Lung (tissue), 12 donors: ENCODE data around the gene HSD17B12. TPM values are rescaled to one million over a fixed set of nuclear protein-coding genes. Genes with fewer than 3 reads are reported as not detected.

Experiments
- ATAC-seq: fragments of 200-7000 bp; cut with Tn5 transposase; one replicate; pipeline ENCODE4 v1.9.1; 2020; ENCODE audit warnings: moderate number of reproducible peaks; ENCODE audit not compliant: insufficient read depth, low FRiP score
- DNase-seq, 3 donors: peaks; one replicate each; pipeline ENCODE4 v3.0.0-alpha.2; 2013 to 2017
- H3K27ac ChIP-seq, 2 donors: one replicate each; pipeline ENCODE4 v1.5.1; 2013; ENCODE audit warnings: mild to moderate bottlenecking in 2 of 2, moderate library complexity in 2 of 2, control low read depth in 1 of 2, inconsistent platforms in 1 of 2, low read depth in 1 of 2, low read length in 1 of 2
- H3K27me3 ChIP-seq, 3 donors: one replicate each; pipeline ENCODE4 v1.5.1; 2013; ENCODE audit warnings: low read length in 2 of 3; ENCODE audit not compliant: control insufficient read depth in 3 of 3, insufficient read depth in 3 of 3
- H3K36me3 ChIP-seq, 4 donors: one replicate each; pipeline ENCODE4 v1.5.1; 2013; ENCODE audit warnings: low read length in 4 of 4, mild to moderate bottlenecking in 1 of 4, moderate library complexity in 1 of 4; ENCODE audit not compliant: control insufficient read depth in 4 of 4, insufficient read depth in 4 of 4
- H3K4me1 ChIP-seq, 5 donors: one replicate each; pipeline ENCODE4 v1.5.1; 2013; ENCODE audit warnings: low read length in 5 of 5, mild to moderate bottlenecking in 2 of 5, moderate library complexity in 1 of 5; ENCODE audit not compliant: control insufficient read depth in 5 of 5, insufficient read depth in 5 of 5
- H3K4me3 ChIP-seq: one replicate; pipeline ENCODE4 v1.5.1; 2013; ENCODE audit warnings: mild to moderate bottlenecking, control low read depth, moderate library complexity
- H3K9ac ChIP-seq, 2 donors: one replicate each; pipeline ENCODE4 v1.5.1; 2013; ENCODE audit warnings: low read length in 2 of 2, control low read depth in 1 of 2; ENCODE audit not compliant: insufficient read depth in 1 of 2
- H3K9me3 ChIP-seq, 4 donors: one replicate each; pipeline ENCODE4 v1.5.1; 2013; ENCODE audit warnings: low read length in 3 of 4, mild to moderate bottlenecking in 1 of 4, moderate library complexity in 1 of 4; ENCODE audit not compliant: control insufficient read depth in 4 of 4, insufficient read depth in 3 of 4
- CTCF ChIP-seq: IDR thresholded peaks from 2 replicates; pipeline ENCODE4 v1.5.1; 2012; ENCODE audit warnings: mild to moderate bottlenecking; ENCODE audit errors: control extremely low read depth, extremely low read depth
- WGBS, 2 donors: extraction: QIAGEN DNeasy Blood & Tissue Kit; methylation state at CpG; one replicate each; pipeline ENCODE4 v1.1.7; 2013; 5-methylcytosine and 5-hydroxymethylcytosine counted together
- polyA plus RNA-seq, 2 donors: library from polyadenylated mRNA; stranded (reverse); fragments of 200-250 nt; gene quantifications; one replicate each; pipeline ENCODE4 v1.2.1, GENCODE V29; 2013
- total RNA-seq, 2 donors: library from RNA; depleted of rRNA in 1 of 2; stranded (reverse); fragments of >200 nt in 1 of 2; gene quantifications; one replicate each; pipeline ENCODE4 v1.2.1, GENCODE V29; 2014 to 2021
- donor health status: control.
- donor health status: control.
- donor health status: Bipolar disorder and iron deficiency.
- donor health status: healthy.
- donor health status: DM: yes; HTN: yes; CAD: no.

HSD17B12 gene
- total and polyA plus RNA-seq, 4 donors, result 37.3 to 118 (median 87.1) TPM

GRCh38 chr11:43643898-43644620 is 36.5 kb upstream of the HSD17B12 start:
- H3K27me3 ChIP-seq, result peaks cover 0 to 22% (median 19%) of the 10 kb centered on the region in 3 donors
- H3K36me3 ChIP-seq, result peaks cover 0 to 9% (median 0%) of the 10 kb centered on the region in 4 donors
- peak overlapping the region; percentile 92 to 96 for H3K9ac ChIP-seq
- H3K4me3 ChIP-seq, result peak overlapping the region; percentile 85
- DNase-seq, result peak; percentile 86 to 93 (median 89)
- peak overlapping the region; percentile 57 to 68 for H3K27ac ChIP-seq
- 0 to 1% methylated on average over 33 of the region's 33 CpGs for WGBS, 2 donors
- no peak for TF ChIP-seq CTCF
- peak; percentile 100 for ATAC-seq
- no peaks in the 10 kb centered on the region for H3K9me3 ChIP-seq
- peaks cover 0 to 12% (median 6%) of the 10 kb centered on the region in 5 donors for H3K4me1 ChIP-seq

DNA sequence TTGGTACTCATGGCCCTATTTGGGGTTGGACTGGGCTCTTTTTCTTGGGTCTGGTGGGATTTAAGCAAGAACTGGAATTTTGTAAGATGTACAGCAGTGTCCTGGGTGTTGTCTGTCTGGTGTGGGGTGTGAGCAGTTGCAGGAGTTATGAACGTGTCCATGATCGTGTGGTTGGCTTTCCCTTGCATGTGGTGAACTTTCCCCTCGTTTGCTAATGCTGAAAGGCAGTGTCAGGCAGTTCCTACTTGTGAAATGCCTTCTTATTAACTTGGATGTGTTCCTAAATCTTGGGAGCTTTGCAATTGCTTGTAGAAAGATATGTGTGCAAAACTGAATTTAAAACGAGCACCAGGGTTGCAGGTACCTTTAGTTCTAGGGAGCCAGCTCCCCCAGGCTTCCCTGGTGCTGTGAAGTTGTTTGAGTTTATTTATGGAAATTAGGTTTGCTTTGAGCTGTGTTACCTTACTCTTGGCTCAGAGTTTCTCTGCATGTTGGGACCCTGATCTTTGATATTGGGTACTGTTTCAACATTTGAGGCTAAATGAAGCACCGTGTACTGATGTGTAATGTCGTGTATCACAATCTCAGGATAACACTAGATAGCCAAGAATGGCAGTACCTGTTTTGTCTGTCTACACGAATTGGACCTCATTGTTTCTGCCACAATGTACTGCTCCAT is 35.8 kb upstream of the HSD17B12 start:
- Histone ChIP-seq H3K4me1 (peaks cover 0 to 12% (median 6%) of the 10 kb centered on the region in 5 donors), H3K9ac (peak overlapping the region; percentile 92 to 96), H3K27me3 (peaks cover 0 to 15% (median 12%) of the 10 kb centered on the region in 3 donors), H3K4me3 (peak overlapping the region; percentile 85), H3K9me3 (peaks cover 0 to 4% (median 0%) of the 10 kb centered on the region in 4 donors), H3K36me3 (peaks cover 0 to 13% (median 2%) of the 10 kb centered on the region in 4 donors), H3K27ac (peak overlapping the region; percentile 57 to 68)
- peak in 1 of 3 donors; percentile 30 for DNase-seq
- TF ChIP-seq CTCF, result no peak
- ATAC-seq, result no peak
- WGBS, 2 donors, result 20 to 26% methylated on average over 7 of the region's 7 CpGs

DNA sequence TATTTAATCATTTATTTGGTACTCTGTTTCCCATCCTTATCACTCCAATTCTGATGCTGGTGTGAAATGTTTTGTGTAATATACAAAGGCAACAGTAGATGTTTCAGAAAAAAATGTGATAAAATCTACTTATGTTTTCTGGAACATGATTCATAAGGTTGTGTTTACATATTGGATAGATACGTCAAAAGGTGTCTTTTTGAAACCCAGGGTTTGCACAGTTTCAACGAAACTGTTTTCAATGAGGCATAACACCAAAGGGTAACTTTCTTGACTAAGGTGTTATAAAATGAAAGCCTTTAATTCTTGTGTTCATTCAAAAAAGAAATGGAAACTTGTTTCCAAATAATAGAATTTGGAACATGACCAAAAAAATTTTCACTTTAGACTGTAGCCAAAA is 33.8 kb upstream of the HSD17B12 start:
- ATAC-seq, result no peak

More for the DNA sequence above, 33.8 kb upstream of the HSD17B12 start:
- H3K4me3 ChIP-seq, result no peak overlapping the region
- H3K27me3 ChIP-seq, result peaks cover 0 to 3% (median 3%) of the 10 kb centered on the region in 3 donors
- peaks cover 0 to 15% (median 3%) of the 10 kb centered on the region in 4 donors for H3K36me3 ChIP-seq
- WGBS, 2 donors, result 91 to 94% methylated on average over 2 of the region's 2 CpGs
- no peak overlapping the region for H3K9ac ChIP-seq
- DNase-seq, result no peak
- H3K27ac ChIP-seq, result no peak overlapping the region
- no peak for TF ChIP-seq CTCF
- H3K9me3 ChIP-seq, result peaks cover 0 to 6% (median 1%) of the 10 kb centered on the region in 4 donors
- peaks cover 0 to 12% (median 6%) of the 10 kb centered on the region in 5 donors for H3K4me1 ChIP-seq
